Body of pancreas (tissue), 4 donors: ENCODE data around the gene TMEM109. TPM values are rescaled to one million over a fixed set of nuclear protein-coding genes. Genes with fewer than 3 reads are reported as not detected.

Experiments used
- ATAC-seq: fragments of 150-250 bp; one replicate; pipeline ENCODE4 v1.9.1; 2016
- DNase-seq, 4 donors: peaks; one replicate each; pipeline ENCODE4 v3.0.0-alpha.2; 2019
- H3K27ac ChIP-seq, 4 donors: fragments of 200-600 bp; sonication (generic); 1 replicate in 3 of 4; 2 replicates in 1 of 4; pipeline versions ENCODE4 v1.5.1 to v1.6.1; 2016 to 2019; ENCODE audit warnings: mild to moderate bottlenecking in 1 of 4, mixed read lengths in 1 of 4, moderate library complexity in 1 of 4
- H3K27me3 ChIP-seq, 2 donors: fragments of 200-600 bp; sonication (generic); one replicate each; pipeline ENCODE4 v1.6.0; 2016; ENCODE audit warnings: mild to moderate bottlenecking in 1 of 2
- H3K36me3 ChIP-seq, 2 donors: fragments of 200-600 bp; sonication (generic); replicated peaks in 1 of 2; 2 replicates each; pipeline ENCODE4 v1.5.1; 2016; ENCODE audit warnings: low read depth in 2 of 2; ENCODE audit not compliant: insufficient read depth in 1 of 2
- H3K4me1 ChIP-seq: fragments of 200-600 bp; sonication (generic); one replicate; pipeline ENCODE4 v1.6.0; 2016
- H3K4me3 ChIP-seq, 2 donors: fragments of 200-600 bp; sonication (generic); 1 replicate in 1 of 2; 2 replicates in 1 of 2; pipeline ENCODE4 v1.5.1; 2016 to 2019
- H3K9me3 ChIP-seq, 3 donors: fragments of 200-600 bp; sonication (generic); 1 replicate in 2 of 3; 2 replicates in 1 of 3; pipeline ENCODE4 v1.5.1; 2016
- POLR2A ChIP-seq, 3 donors: fragments of 450-650 bp; IDR thresholded peaks; one replicate each; pipeline ENCODE4 v1.6.1; 2016; ENCODE audit warnings: antibody characterized with exemption in 3 of 3, mild to moderate bottlenecking in 2 of 3
- WGBS, 2 donors: methylation state at CpG; one replicate each; pipeline ENCODE4 v1.1.5; 2017; 5-methylcytosine and 5-hydroxymethylcytosine counted together
- intact Hi-C: fragments of 100-400 bp; cut with DNase I; formaldehyde crosslinking; loops from one replicate; pipeline ENCODE4 v1.15.1; 2023
- total RNA-seq, 2 donors: library from RNA; depleted of rRNA; stranded (reverse); fragments of >200 nt; gene quantifications; one replicate each; pipeline ENCODE4 v1.1.0, GENCODE V29; 2016
- TF ChIP-seq, protein P1 (sequence below), 7 experiments: fragments of 450-650 bp in 4 of 7; fragments of 200-600 bp in 3 of 7; sonication (generic) in 3 of 7; IDR thresholded peaks; one replicate each; pipeline ENCODE4 v1.5.1; 2016 to 2019; ENCODE audit warnings: antibody characterized with exemption in 7 of 7

TMEM109 gene
- total RNA-seq, 2 donors from 2014 or later = 59.9 to 62.6 TPM

GRCh38 chr11:60899046-60899936, 14.7 kb upstream of the TMEM109 start:
- DNase-seq = peak; percentile 43 to 51 (median 46)
- peaks cover 29 to 63% of the 10 kb centered on the region in 2 donors for H3K36me3 ChIP-seq
- TF ChIP-seq, protein P1, sequence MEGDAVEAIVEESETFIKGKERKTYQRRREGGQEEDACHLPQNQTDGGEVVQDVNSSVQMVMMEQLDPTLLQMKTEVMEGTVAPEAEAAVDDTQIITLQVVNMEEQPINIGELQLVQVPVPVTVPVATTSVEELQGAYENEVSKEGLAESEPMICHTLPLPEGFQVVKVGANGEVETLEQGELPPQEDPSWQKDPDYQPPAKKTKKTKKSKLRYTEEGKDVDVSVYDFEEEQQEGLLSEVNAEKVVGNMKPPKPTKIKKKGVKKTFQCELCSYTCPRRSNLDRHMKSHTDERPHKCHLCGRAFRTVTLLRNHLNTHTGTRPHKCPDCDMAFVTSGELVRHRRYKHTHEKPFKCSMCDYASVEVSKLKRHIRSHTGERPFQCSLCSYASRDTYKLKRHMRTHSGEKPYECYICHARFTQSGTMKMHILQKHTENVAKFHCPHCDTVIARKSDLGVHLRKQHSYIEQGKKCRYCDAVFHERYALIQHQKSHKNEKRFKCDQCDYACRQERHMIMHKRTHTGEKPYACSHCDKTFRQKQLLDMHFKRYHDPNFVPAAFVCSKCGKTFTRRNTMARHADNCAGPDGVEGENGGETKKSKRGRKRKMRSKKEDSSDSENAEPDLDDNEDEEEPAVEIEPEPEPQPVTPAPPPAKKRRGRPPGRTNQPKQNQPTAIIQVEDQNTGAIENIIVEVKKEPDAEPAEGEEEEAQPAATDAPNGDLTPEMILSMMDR (IDR thresholded peaks at IDR 0.05) = peak; percentile 84 to 97 (median 88)
- no peak for TF ChIP-seq POLR2A (IDR thresholded peaks at IDR 0.05)
- H3K4me1 ChIP-seq = peaks cover 14% of the 10 kb centered on the region
- H3K4me3 ChIP-seq = no peak overlapping the region
- 49 to 55% methylated on average over 12 of the region's 12 CpGs for WGBS, 2 donors
- H3K9me3 ChIP-seq = no peaks in the 10 kb centered on the region
- no peak overlapping the region for H3K27ac ChIP-seq
- H3K27me3 ChIP-seq = no peaks in the 10 kb centered on the region
- peak; percentile 70 for ATAC-seq
- intact Hi-C loops = no loop called here

- H3K4me1 ChIP-seq = peaks cover 21% of the 10 kb centered on the region
- H3K4me3 ChIP-seq = no peak overlapping the region
- no peak for ATAC-seq
- WGBS, 2 donors = 76 to 77% methylated on average over 4 of the region's 4 CpGs
- DNase-seq = no peak
- intact Hi-C loops = loop anchor here (5.0 kb wide), 1 partner anchor 63 kb away; no protein-coding TSS in a partner anchor
- H3K27me3 ChIP-seq = no peaks in the 10 kb centered on the region
- H3K27ac ChIP-seq = no peak overlapping the region
- TF ChIP-seq POLR2A (IDR thresholded peaks at IDR 0.05) = no peak
- TF ChIP-seq, protein P1 (IDR thresholded peaks at IDR 0.05) = no peak
- H3K36me3 ChIP-seq = peaks cover 29 to 61% of the 10 kb centered on the region in 2 donors
- H3K9me3 ChIP-seq = no peaks in the 10 kb centered on the region
These were observed 14.0 kb upstream of the TMEM109 start for GRCh38 chr11:60899977-60900376.

DNA sequence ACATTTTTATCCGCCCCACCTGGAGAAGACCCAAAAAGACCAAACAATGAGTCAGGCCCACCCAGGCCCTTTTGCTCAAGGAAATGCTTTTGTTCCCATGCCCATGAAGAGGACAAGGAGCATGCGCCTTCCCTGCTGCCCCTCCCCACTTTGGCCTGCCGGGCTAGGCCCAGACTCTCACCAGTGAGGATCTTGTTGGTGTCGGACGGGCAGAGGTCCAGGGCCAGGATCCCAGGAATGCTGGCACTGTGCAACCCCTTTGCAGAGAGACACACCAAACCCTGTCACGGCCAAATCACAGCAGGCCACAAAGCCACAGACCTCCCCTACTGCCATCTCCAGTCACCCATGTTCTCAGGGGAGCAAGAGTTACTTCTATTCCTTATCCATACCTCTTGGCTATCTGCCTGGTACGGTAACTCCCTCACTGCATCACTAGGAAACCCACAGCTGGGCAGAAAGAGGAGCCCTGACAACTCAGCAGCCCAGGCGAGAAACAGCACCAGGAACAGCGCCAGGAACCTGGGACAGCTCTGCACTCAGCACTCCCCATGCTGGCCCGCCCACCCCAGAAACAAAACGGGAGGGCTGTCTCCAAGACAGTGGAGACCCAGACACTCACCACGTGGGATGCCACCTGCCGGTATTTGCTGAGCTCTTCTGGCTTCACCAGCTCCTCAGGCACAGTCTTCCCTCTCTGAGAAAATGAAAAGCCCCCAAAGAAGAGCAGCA, 13.1 kb upstream of the TMEM109 start:
- H3K36me3 ChIP-seq = peaks cover 29 to 56% of the 10 kb centered on the region in 2 donors
- no peaks in the 10 kb centered on the region for H3K27me3 ChIP-seq
- H3K27ac ChIP-seq = no peak overlapping the region
- H3K9me3 ChIP-seq = no peaks in the 10 kb centered on the region
- TF ChIP-seq, protein P1 (IDR thresholded peaks at IDR 0.05) = no peak
- TF ChIP-seq POLR2A (IDR thresholded peaks at IDR 0.05) = no peak
- intact Hi-C loops = loop anchor here (5.0 kb wide), 1 partner anchor 64 kb away; no protein-coding TSS in a partner anchor
- ATAC-seq = no peak
- WGBS, 2 donors = 81 to 82% methylated on average over 12 to 13 of the region's 13 CpGs
- H3K4me1 ChIP-seq = peaks cover 28% of the 10 kb centered on the region
- H3K4me3 ChIP-seq = no peak overlapping the region
- no peak for DNase-seq

DNA sequence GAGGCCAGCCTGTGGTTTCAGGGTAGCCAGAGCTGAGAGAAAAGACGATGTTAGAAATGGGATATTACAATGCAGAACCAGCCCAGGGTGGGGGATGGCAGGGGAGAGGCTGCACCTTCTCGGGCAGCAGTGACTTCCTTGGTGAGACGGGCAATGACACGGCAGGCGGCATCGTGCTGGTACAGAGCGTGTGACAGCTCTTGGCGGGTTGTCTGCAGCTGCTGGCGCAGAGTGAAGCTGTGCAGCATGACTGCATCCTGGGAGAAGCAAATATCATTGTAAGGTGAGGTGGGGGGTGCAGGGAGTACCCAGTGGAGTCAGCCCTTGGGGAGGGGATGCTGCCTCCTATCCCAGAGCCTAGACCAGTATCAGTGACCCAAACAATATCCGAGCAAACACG, 11.3 kb upstream of the TMEM109 start:
- TF ChIP-seq, protein P1 (IDR thresholded peaks at IDR 0.05) = no peak
- TF ChIP-seq POLR2A (IDR thresholded peaks at IDR 0.05) = no peak
- H3K36me3 ChIP-seq = peaks cover 17 to 42% of the 10 kb centered on the region in 2 donors
- no peaks in the 10 kb centered on the region for H3K9me3 ChIP-seq
- no peak for DNase-seq
- peaks cover 33% of the 10 kb centered on the region for H3K4me1 ChIP-seq
- no peak for ATAC-seq
- 91 to 94% methylated on average over 11 of the region's 11 CpGs for WGBS, 2 donors
- intact Hi-C loops = loop anchor here (5.0 kb wide), 1 partner anchor 65 kb away; no protein-coding TSS in a partner anchor
- H3K27me3 ChIP-seq = no peaks in the 10 kb centered on the region
- H3K27ac ChIP-seq = no peak overlapping the region
- no peak overlapping the region for H3K4me3 ChIP-seq
